ENCODE measurements around the gene ANKFN1.

GRCh38 chr17:56231252-56231651, 78.0 kb downstream of the ANKFN1 start:
- TF ChIP-seq CTCF (conservative IDR thresholded peaks at IDR 0.05 in 1 of 2, IDR thresholded peaks at IDR 0.05 in 1 of 2; ENCODE audit: extremely low read depth in 1 of 2, insufficient read depth in 1 of 2, low read depth in 1 of 2, low read length in 2 of 2) (no peak), EZH2 (IDR thresholded peaks at IDR 0.05; ENCODE audit: borderline replicate concordance, low read length) (no peak)
